Lower leg skin (tissue), 4 donors: Measurements from ENCODE around the gene IPO9. TPM values are rescaled to one million over a fixed set of nuclear protein-coding genes. Genes with fewer than 3 reads are reported as not detected.

Experiments
- DNase-seq, 2 donors: peaks; one replicate each; pipeline ENCODE4 v3.0.0-alpha.2; 2019; ENCODE audit warnings: low spot score in 2 of 2
- H3K4me3 ChIP-seq: fragments of 200-600 bp; sonication (generic); 2 replicates; pipeline ENCODE4 v1.5.1; 2017; ENCODE audit warnings: mild to moderate bottlenecking, low read depth; ENCODE audit not compliant: poor library complexity, severe bottlenecking
- POLR2A ChIP-seq, 2 donors: fragments of 450-650 bp; IDR thresholded peaks; one replicate each; pipeline ENCODE4 v1.6.1; 2016 to 2017; ENCODE audit warnings: antibody characterized with exemption in 2 of 2, mild to moderate bottlenecking in 1 of 2, moderate library complexity in 1 of 2
- WGBS, 2 donors: methylation state at CpG; one replicate each; pipeline ENCODE4 v1.1.5; 2018; 5-methylcytosine and 5-hydroxymethylcytosine counted together
- intact Hi-C: fragments of 100-400 bp; cut with DNase I; formaldehyde crosslinking; loops from one replicate; pipeline ENCODE4 v1.15.0; 2023; ENCODE audit warnings: low total_unique reads
- total RNA-seq, 4 donors: library from RNA; depleted of rRNA; stranded (reverse); fragments of >200 nt; gene quantifications; one replicate each; pipeline ENCODE4 v1.1.0, GENCODE V29; 2016
- TF ChIP-seq, protein P1 (sequence below), 3 donors: fragments of 450-650 bp; IDR thresholded peaks; one replicate each; pipeline ENCODE4 v1.5.1; 2016; ENCODE audit warnings: antibody characterized with exemption in 3 of 3, mild to moderate bottlenecking in 3 of 3, moderate library complexity in 2 of 3

The IPO9 gene
- total RNA-seq, 4 donors from 2014 or later: 12.1 to 16.3 (median 15.4) TPM

DNA sequence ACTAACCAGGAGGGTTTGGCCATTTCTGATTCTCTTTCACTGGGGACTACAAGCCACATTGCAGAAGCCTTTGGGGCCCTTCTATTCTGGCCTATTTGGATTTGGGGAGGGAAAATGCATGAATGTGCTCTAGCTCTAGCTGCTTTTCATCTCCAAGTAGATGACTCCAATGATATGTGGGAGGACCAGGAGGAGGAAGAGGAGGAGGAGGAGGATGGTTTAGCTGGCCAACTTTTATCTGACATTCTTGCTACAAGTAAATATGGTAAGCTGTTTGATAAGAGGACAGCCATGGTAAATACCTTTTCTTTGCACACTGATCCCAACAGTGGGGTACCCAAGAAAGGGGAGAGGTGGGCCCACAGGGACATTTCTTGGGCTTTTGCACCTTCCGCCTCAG is 45.7 kb downstream of the IPO9 start:
- TF ChIP-seq, protein P1, sequence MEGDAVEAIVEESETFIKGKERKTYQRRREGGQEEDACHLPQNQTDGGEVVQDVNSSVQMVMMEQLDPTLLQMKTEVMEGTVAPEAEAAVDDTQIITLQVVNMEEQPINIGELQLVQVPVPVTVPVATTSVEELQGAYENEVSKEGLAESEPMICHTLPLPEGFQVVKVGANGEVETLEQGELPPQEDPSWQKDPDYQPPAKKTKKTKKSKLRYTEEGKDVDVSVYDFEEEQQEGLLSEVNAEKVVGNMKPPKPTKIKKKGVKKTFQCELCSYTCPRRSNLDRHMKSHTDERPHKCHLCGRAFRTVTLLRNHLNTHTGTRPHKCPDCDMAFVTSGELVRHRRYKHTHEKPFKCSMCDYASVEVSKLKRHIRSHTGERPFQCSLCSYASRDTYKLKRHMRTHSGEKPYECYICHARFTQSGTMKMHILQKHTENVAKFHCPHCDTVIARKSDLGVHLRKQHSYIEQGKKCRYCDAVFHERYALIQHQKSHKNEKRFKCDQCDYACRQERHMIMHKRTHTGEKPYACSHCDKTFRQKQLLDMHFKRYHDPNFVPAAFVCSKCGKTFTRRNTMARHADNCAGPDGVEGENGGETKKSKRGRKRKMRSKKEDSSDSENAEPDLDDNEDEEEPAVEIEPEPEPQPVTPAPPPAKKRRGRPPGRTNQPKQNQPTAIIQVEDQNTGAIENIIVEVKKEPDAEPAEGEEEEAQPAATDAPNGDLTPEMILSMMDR (IDR thresholded peaks at IDR 0.05): no peak
- TF ChIP-seq POLR2A (IDR thresholded peaks at IDR 0.05): no peak
- H3K4me3 ChIP-seq: no peak overlapping the region
- DNase-seq: no peak
- WGBS, 2 donors: 100% methylated on average over 1 of the region's 1 CpG
- intact Hi-C loops: no loop called here

DNA sequence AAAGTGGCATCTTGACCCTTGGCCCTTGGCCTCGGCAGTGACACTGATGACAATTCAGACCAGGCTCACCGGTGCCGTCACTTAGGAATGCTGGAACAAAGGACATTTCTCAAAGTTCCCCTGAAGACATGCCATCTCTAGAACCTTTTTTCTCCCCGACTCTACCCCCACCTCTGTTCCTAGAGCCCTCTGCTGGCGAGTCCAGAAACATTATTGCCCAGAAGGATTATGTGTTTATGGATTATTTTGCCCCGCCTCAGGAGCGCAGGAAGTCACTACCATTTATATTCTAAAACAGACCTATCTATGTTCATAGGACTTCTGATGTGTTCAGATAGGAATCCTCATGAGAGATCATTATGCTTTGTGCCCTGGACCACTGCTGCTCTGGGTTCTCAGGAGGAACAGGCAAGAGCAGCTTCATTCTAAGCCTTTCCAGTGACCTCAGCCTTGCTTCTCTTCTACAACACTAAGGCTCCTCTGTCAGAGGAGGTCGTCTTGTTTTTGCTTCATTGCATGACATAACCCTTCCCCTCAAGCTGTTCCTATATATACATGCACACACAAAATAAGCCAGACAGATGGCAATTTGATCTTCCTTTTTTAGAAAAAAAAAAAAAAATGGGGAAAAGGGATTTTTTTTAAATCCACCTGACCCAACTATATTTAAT is 47.3 kb downstream of the IPO9 start:
- WGBS, 2 donors: 63 to 64% methylated on average over 8 of the region's 8 CpGs
- intact Hi-C loops: no loop called here
- DNase-seq: no peak
- H3K4me3 ChIP-seq: no peak overlapping the region
- TF ChIP-seq, protein P1 (IDR thresholded peaks at IDR 0.05): no peak
- TF ChIP-seq POLR2A (IDR thresholded peaks at IDR 0.05): no peak

DNA sequence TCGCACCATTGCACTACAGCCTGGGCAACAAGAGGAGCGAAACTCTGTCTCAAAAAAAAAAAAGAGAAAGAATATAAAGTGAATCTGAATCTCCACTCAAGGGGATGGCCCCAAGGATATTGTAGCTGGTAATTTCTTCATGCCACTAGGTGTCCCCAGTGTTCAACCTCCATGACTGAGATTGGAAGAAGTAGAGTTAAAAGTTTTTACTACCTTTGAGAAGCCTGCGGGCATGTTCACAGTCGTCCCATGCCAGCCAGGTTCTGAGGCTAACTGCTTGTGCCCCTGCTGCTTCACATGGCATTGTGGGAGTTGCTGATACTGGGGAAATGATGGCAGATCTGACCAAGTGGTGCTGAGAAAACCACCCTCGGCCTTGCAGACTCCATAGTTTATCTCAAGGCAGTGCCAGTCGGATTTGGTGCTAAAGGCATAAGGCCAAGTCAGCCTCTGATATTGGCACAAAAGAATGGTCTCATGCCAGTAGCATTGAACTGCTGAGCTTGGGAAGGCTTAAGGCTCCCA is 49.0 kb downstream of the IPO9 start:
- intact Hi-C loops: no loop called here
- WGBS, 2 donors: 33 to 35% methylated on average over 6 of the region's 6 CpGs
- H3K4me3 ChIP-seq: no peak overlapping the region
- DNase-seq: no peak
- no peak for TF ChIP-seq POLR2A (IDR thresholded peaks at IDR 0.05)
- TF ChIP-seq, protein P1 (IDR thresholded peaks at IDR 0.05): no peak

DNA sequence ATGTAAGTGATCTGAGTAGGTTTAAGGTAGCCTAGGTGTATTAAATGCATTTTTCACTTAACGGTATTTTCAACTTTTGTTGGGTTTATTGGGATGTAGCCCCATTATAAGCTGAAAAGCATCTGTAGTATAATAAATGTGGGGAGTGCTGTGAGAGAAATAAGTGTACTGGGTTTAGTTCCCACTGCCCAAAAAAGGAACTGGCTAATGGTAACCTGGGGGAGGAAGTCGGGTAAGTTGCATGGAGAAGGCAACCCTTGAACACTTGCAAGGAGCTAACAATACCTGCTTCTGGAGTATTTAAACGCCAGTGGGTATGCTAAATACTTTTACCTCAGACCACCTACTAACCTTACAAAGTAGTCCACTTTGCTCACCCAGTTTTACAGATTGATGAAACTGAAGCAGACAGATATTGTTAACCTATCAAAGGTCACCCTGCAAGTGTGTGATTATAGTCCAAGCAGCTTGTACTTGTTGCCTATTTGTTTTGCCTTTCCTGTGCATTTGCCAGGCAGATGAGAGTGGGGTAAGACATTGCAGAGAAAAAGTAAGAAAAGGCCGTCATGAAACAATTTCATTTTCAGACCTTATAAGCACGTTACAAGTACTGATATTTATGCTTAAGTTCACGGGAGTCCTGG is 52.1 kb downstream of the IPO9 start:
- H3K4me3 ChIP-seq: no peak overlapping the region
- WGBS, 2 donors: 75 to 82% methylated on average over 6 of the region's 6 CpGs
- DNase-seq: no peak
- TF ChIP-seq, protein P1 (IDR thresholded peaks at IDR 0.05): no peak
- TF ChIP-seq POLR2A (IDR thresholded peaks at IDR 0.05): no peak
- intact Hi-C loops: no loop called here

DNA sequence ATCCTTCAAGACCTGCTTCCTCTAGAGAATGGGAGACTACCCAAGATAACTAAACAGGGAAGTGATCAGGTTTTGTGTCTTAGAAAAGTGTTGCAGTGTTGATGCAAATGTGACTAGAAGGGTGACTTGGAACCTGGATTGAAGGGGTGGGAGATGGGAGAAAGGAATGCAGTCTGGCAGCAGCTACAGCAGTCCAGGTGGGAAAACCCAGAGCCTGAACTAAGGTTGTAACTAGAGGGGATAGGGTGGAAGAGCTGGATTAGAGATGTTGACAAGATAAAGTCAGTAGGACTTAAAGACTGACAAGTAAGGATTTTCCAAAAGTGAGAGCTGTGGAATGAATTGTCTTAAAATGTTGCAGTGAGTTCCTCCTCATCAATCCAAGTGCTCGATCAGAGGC is 52.7 kb downstream of the IPO9 start:
- no peak overlapping the region for H3K4me3 ChIP-seq
- intact Hi-C loops: no loop called here
- no peak for TF ChIP-seq POLR2A (IDR thresholded peaks at IDR 0.05)
- TF ChIP-seq, protein P1 (IDR thresholded peaks at IDR 0.05): no peak
- DNase-seq: no peak
- 63 to 75% methylated on average over 1 of the region's 1 CpG for WGBS, 2 donors
